ENCODE data around the gene RTN4R.
A peak's percentile ranks its signal among the peaks of the same experiment; 100 is the strongest.

The RTN4R gene

DNA sequence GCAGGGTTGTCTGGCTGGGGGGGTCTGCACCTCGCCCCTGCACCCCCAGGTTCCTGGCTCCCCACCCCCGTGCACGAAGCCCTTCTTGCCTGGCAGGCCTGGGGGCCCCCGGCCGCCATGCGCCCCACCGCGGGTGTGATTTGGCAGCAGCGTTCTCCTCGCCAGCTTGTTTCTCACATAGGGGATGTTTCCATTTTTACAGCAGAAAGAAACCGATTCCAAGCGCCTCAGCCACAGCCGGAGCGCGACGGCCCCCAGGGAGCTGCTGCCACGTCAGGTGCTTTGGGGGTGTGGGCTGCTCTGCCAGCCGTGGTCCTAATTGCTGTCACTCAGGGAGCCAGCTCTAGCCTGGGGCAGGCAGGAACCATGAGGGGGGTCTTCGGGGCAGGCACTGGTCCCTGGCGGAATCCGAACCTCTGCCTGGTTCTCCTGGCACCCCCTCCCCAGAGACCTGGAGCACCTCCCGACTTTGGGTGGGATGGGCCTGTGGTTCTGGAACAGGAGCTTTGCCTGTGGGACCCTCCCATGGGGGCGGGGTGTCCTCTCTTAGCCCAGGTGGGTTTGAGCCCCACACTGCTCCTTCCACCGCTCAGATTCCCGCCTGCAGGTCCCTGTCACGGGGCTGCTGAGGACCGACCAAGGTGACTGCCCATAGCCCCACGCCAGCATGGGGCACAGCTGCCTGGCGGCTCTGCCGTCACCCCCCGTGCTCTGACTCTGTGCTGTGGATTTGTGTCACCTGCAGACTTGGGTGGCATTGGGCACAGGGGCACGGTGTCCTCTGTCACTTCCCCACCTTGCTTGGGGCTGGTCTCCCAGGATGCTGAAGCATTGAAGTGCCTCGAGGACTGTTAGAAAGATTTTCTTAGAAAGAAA, 54.0 kb downstream of the RTN4R start:
- no peak for DNase-seq (ENCODE audit: low read depth)

DNA sequence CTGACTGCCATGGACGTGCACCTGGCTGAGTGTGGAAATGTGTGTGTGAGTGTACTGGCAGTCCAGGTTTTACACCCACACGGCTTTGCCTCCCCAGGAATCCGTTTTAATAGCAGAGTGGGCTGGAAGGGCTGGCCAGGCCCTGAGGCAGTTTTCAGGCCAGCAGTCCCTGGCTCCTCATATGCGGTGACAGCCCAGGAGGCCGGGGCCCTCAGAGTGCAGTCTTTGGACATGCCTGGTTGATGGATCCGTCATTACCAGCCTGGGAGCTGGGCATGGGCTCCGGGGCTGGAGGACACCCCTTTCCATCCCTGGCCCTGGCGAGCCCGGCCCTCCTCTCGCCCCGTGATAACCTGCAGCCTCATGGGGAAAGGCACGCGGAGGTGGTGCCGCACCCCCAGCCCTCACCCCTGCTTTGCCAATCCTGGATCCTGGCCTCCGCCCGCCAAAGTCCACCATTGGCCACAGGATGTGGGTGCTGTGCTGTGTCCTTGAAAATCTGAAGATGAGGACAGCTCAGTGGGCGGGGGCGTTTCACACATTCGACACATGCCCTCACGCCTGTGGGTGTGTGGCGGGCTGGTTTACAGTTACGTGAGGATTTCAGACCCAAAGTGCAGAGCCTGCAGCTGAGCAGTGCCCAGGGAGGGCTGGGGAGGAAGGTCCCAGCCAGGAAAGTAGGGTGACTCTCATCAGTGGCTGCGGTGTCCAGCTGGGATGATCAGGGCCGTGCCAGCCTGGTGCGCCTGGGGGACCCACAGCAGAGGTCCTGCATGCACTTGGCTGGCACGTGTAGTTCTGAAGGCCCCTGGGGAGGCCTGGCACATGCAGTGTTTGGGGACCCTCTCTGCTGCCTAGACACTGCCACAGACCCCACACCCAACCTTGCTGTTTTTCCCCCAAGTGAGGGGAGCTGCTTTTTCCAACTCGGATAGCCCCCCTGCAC, 55.1 kb downstream of the RTN4R start:
- DNase-seq (ENCODE audit: low read depth), result no peak

GRCh38 chr22:20211997-20212753, 55.9 kb downstream of the RTN4R start:
- DNase-seq (ENCODE audit: low read depth), result no peak

DNA sequence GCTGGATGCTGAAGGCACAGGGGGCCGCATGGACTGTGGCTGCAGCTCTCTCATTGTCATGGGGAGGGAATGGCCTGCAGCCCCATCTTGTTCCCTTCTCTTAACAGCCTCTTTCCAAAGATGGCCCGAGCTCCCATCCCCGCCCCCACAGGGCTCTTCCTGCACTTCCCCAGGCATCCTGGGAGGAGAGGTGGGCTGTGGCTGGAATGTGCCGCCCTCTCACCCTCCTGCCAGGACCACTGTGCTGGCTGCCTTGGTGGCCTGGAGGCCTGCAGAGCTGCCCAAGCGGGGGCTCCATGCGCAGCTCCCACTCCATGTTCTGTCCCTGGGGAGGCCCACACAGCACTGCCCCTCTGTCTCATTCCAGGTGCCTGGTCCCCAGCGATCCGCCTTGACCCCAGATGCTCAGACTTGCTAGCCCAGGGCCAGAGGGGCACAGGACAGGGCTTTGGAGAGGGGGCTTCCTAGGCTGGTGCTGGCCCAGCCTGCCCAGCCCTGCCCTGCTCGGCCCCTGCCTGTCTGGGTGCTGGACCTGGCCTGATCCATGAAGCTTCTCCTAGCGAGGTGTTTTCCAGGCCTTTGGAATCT, 56.6 kb downstream of the RTN4R start:
- no peak for DNase-seq (ENCODE audit: low read depth)

- DNase-seq (ENCODE audit: low read depth), result no peak
Measured at GRCh38 chr22:20210473-20211059, 57.6 kb downstream of the RTN4R start.

DNA sequence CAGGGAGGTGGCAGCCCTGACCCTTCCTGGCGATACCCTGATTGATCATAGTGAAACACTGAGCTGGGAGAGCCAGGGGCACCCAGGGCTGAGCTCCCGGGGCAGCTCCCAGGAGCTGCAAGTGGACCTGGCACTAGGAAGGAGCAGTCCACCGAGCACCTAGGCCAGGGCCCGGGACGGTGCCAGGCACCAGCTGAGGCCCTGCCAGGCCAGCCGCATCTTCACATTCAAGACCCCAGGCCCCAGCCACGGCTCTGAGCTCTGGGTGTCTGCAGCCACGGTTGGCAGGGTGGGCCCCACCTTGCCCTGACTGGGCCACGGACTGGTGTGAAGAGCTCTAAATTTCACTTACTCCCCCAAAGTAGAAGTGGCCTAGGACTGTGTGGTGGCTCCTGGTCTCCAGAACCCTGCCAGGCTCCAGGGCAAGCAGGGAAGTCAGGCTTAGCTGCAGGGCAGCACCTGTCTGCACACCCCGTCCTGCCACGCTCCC, 58.3 kb downstream of the RTN4R start:
- DNase-seq (ENCODE audit: low read depth), result no peak

GRCh38 chr22:20208713-20209310, 59.3 kb downstream of the RTN4R start:
- no peak for DNase-seq (ENCODE audit: low read depth)

- DNase-seq (ENCODE audit: low read depth), result no peak
Measured at GRCh38 chr22:20207277-20208025, 60.7 kb downstream of the RTN4R start.

DNA sequence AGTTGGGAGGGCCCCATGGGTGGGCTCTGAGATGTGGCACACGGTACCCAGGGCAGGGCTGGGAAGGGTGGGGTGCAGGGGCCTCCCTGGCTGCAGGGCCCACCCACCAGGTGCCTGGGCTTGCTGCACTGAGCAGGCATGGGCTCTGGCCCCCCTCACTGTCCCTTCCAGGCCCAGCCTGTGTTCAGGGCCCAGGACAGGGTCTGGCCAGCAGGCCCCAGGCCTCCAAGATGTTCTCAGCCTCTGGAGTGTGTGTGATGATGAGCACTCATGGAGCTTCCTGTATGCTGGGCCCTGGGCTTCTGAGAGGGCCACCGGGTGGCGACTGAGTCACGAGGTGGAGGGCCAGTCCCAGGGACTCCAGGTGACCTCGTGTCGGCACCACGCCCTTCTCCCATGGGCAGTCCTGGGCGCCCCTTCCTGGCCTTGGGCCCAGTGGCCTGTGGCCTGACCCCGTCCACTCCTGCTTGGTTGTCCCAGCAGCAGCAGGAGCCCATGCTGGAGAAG, 61.4 kb downstream of the RTN4R start:
- DNase-seq (ENCODE audit: low read depth), result no peak

- peak; percentile 52 for DNase-seq (ENCODE audit: low read depth)
Measured at GRCh38 chr22:20205964-20206708, 62.0 kb downstream of the RTN4R start.

- DNase-seq (ENCODE audit: low read depth), result no peak
Measured at GRCh38 chr22:20205464-20205963, 62.6 kb downstream of the RTN4R start.

- DNase-seq (ENCODE audit: low read depth), result no peak
Measured at GRCh38 chr22:20204806-20205205, 63.3 kb downstream of the RTN4R start.

GRCh38 chr22:20204311-20204710, 63.8 kb downstream of the RTN4R start:
- DNase-seq (ENCODE audit: low read depth), result no peak

- DNase-seq (ENCODE audit: low read depth), result no peak
Measured at GRCh38 chr22:20203552-20204201, 64.4 kb downstream of the RTN4R start.

- DNase-seq (ENCODE audit: low read depth), result no peak
Measured at GRCh38 chr22:20203142-20203551, 65.0 kb downstream of the RTN4R start.

DNA sequence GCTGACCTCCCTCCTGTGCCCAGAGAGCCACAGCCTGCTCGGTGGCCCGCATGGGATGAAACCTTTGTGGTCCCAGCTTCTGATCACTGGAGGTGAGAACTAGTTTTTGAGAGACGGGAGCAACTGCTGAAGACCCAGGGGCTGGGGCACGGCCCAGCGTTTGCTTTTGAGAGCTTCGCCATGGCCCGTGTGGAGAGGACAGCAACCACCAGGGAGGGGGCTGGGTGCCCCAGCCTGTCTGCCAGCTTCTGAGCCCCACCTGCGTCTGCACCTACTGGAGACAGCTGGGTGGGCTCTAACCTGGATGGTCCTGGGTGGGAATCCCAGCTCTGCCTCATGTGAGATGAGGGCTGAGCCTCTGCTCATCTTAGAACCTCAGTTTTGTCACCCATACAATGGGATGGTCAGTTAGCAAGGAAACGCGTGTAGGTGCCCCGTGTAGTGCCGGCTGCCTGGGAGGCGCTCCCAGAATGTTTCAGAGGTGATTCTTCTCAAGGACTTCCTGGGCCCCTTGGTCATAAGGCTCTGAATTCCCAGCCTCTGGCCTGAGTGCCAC, 66.2 kb downstream of the RTN4R start:
- DNase-seq (ENCODE audit: low read depth), result no peak

DNA sequence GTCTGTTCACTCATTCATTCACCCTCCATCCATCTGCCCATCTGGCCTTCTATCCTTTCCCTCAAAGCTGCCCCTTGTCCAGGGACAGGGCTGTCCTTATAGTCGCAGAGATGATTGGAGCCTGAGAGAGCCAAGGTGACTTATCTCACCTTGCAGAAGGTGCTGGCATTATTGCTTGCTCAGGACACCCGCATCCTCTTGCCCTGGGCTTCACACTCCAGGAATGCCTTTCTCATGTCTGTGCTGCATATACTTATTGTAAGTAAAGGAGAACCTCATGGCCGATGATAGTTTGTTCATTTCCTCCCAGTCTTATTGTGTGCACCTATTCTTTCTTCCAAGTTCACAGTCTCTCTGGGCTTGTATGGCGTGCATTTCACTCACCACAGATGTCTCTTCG, 68.2 kb downstream of the RTN4R start:
- DNase-seq (ENCODE audit: low read depth), result no peak

- DNase-seq (ENCODE audit: low read depth), result no peak
Measured at GRCh38 chr22:20199413-20199842, 68.7 kb downstream of the RTN4R start.

Data from stimulated activated CD8-positive, alpha-beta memory T cell treated with anti-CD3 and anti-CD28 coated beads, Interleukin-4, amount 100 ng/mL, for 24 hours (primary cell).